ENCODE measurements around the gene KCNIP4.

- no peak for TF ChIP-seq CTCF (IDR thresholded peaks at IDR 0.05)
- TF ChIP-seq EP300 (IDR thresholded peaks at IDR 0.05): no peak
These were observed 61.1 kb downstream of the KCNIP4 start for GRCh38 chr4:21887481-21887880.

All from tibial nerve (tissue), 4 donors.